WTC11 (cell line): ENCODE data around the gene C15orf39. TPM values are rescaled to one million over a fixed set of nuclear protein-coding genes. Genes with fewer than 3 reads are reported as not detected.
A peak's percentile ranks its signal among the peaks of the same experiment; 100 is the strongest.

ENCODE experiments used
- JUN ChIP-seq: sonication (generic); formaldehyde crosslinking; IDR thresholded peaks from 2 replicates; pipeline ENCODE4 v1.8.0; 2023; ENCODE audit warnings: mild to moderate bottlenecking, missing genetic modification reagents
- KAT7 ChIP-seq: sonication (generic); formaldehyde crosslinking; IDR thresholded peaks from 2 replicates; pipeline ENCODE4 v1.8.1; 2023; ENCODE audit warnings: missing genetic modification reagents, mild to moderate bottlenecking, borderline replicate concordance
- MXD4 ChIP-seq: fragments of 250-450 bp; sonication (Bioruptor Pico); IDR thresholded peaks from 2 replicates; pipeline ENCODE4 v1.8.0; 2021; ENCODE audit warnings: mild to moderate bottlenecking, moderate library complexity, borderline replicate concordance
- SP1 ChIP-seq: sonication (generic); formaldehyde crosslinking; conservative IDR thresholded peaks from 2 replicates; pipeline ENCODE4 v1.8.1; 2022; ENCODE audit warnings: missing genetic modification reagents
- ZNF219 ChIP-seq: sonication (generic); formaldehyde crosslinking; IDR thresholded peaks from 2 replicates; pipeline ENCODE4 v1.8.0; 2023; ENCODE audit warnings: missing genetic modification reagents, mild to moderate bottlenecking, borderline replicate concordance
- ZNF263 ChIP-seq: sonication (generic); formaldehyde crosslinking; IDR thresholded peaks from 2 replicates; pipeline ENCODE4 v1.8.1; 2022; ENCODE audit warnings: low read depth, mild to moderate bottlenecking, moderate library complexity, missing genetic modification reagents
- ZNF396 ChIP-seq: fragments of 250-450 bp; sonication (Bioruptor Pico); IDR thresholded peaks from 2 replicates; pipeline ENCODE4 v1.8.0; 2021; ENCODE audit warnings: mild to moderate bottlenecking, moderate library complexity, borderline replicate concordance
- total RNA-seq: library from RNA; stranded (reverse); gene quantifications from 3 replicates; pipeline ENCODE4 v1.2.3, GENCODE V29; 2021
- TF ChIP-seq, protein P1 (sequence below): sonication (generic); formaldehyde crosslinking; IDR thresholded peaks from 2 replicates; pipeline ENCODE4 v1.8.0; 2023; ENCODE audit warnings: missing genetic modification reagents, mild to moderate bottlenecking, borderline replicate concordance
- TF ChIP-seq, protein P2 (sequence below): sonication (generic); formaldehyde crosslinking; IDR thresholded peaks from 2 replicates; pipeline ENCODE4 v1.8.1; 2023; ENCODE audit warnings: mild to moderate bottlenecking, missing genetic modification reagents
- TF ChIP-seq, protein P3 (sequence below): fragments of 250-450 bp; sonication (Bioruptor Pico); IDR thresholded peaks from 2 replicates; pipeline ENCODE4 v1.9.0; 2021; ENCODE audit warnings: mild to moderate bottlenecking
- TF ChIP-seq, protein P4 (sequence below): sonication (generic); formaldehyde crosslinking; IDR thresholded peaks from 2 replicates; pipeline ENCODE4 v1.8.0; 2022; ENCODE audit warnings: mild to moderate bottlenecking, missing genetic modification reagents
- TF ChIP-seq, protein P5 (sequence below): fragments of 200-600 bp; IDR thresholded peaks from 2 replicates; pipeline ENCODE4 v1.8.0; 2022; ENCODE audit warnings: antibody characterized with exemption
- TF ChIP-seq, protein P6 (sequence below): sonication (generic); formaldehyde crosslinking; IDR thresholded peaks from 2 replicates; pipeline ENCODE4 v1.8.1; 2022; ENCODE audit warnings: low read depth, mild to moderate bottlenecking, moderate library complexity, missing genetic modification reagents, borderline replicate concordance
- TF ChIP-seq, protein P7 (sequence below): sonication (generic); formaldehyde crosslinking; IDR thresholded peaks from 2 replicates; pipeline ENCODE4 v1.8.1; 2023; ENCODE audit warnings: mild to moderate bottlenecking, missing genetic modification reagents, borderline replicate concordance
- TF ChIP-seq, protein P8 (sequence below): sonication (generic); formaldehyde crosslinking; IDR thresholded peaks from 2 replicates; pipeline ENCODE4 v1.8.0; 2022; ENCODE audit warnings: mild to moderate bottlenecking, missing genetic modification reagents

The C15orf39 gene
- total RNA-seq, 1 experiment from 2014 or later: 52.8 TPM

DNA sequence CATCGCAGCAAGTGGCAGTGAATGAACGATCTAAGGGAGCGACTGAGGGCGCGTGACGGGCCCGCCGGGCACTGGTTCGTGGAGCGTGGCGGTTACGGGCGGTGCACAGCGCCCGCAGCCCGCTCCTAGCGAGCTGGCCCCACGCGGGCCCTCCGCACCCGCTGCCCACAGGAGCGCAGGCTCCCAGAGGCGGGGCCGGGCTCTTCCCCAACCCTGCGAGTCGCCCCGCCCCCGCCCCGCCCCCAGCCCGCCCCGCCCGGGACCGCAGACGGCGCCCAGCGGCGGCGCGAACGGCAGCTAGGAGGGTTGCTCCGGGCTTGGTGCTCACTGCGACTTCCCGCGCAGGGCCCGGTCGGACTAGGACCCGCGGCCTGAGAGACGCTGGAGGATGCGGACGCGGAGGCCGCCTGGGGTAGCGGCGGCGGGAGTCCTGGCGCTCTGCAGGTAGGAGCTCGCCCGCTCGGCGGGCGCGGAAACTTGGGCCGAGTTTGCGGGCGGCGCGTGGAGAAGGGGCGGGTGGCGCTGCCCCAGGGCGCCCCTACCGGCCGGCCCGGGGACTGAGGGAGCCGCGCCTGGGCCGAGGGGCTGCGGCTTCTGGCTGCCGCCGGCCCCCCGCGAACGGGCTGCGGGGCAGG is at the start of gene C15orf39 (continued):
- TF ChIP-seq, protein P1, sequence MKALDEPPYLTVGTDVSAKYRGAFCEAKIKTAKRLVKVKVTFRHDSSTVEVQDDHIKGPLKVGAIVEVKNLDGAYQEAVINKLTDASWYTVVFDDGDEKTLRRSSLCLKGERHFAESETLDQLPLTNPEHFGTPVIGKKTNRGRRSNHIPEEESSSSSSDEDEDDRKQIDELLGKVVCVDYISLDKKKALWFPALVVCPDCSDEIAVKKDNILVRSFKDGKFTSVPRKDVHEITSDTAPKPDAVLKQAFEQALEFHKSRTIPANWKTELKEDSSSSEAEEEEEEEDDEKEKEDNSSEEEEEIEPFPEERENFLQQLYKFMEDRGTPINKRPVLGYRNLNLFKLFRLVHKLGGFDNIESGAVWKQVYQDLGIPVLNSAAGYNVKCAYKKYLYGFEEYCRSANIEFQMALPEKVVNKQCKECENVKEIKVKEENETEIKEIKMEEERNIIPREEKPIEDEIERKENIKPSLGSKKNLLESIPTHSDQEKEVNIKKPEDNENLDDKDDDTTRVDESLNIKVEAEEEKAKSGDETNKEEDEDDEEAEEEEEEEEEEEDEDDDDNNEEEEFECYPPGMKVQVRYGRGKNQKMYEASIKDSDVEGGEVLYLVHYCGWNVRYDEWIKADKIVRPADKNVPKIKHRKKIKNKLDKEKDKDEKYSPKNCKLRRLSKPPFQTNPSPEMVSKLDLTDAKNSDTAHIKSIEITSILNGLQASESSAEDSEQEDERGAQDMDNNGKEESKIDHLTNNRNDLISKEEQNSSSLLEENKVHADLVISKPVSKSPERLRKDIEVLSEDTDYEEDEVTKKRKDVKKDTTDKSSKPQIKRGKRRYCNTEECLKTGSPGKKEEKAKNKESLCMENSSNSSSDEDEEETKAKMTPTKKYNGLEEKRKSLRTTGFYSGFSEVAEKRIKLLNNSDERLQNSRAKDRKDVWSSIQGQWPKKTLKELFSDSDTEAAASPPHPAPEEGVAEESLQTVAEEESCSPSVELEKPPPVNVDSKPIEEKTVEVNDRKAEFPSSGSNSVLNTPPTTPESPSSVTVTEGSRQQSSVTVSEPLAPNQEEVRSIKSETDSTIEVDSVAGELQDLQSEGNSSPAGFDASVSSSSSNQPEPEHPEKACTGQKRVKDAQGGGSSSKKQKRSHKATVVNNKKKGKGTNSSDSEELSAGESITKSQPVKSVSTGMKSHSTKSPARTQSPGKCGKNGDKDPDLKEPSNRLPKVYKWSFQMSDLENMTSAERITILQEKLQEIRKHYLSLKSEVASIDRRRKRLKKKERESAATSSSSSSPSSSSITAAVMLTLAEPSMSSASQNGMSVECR (CRISPR knock-in tag): 0 out of 2 replicates have a peak, but pooled peaks have one; percentile 11
- peak; percentile 79 for TF ChIP-seq SP1
- no peak for TF ChIP-seq ZNF396 (CRISPR knock-in tag)
- TF ChIP-seq KAT7 (CRISPR knock-in tag): 0 out of 2 replicates have a peak, but pooled peaks have one; percentile 18
- TF ChIP-seq, protein P2, sequence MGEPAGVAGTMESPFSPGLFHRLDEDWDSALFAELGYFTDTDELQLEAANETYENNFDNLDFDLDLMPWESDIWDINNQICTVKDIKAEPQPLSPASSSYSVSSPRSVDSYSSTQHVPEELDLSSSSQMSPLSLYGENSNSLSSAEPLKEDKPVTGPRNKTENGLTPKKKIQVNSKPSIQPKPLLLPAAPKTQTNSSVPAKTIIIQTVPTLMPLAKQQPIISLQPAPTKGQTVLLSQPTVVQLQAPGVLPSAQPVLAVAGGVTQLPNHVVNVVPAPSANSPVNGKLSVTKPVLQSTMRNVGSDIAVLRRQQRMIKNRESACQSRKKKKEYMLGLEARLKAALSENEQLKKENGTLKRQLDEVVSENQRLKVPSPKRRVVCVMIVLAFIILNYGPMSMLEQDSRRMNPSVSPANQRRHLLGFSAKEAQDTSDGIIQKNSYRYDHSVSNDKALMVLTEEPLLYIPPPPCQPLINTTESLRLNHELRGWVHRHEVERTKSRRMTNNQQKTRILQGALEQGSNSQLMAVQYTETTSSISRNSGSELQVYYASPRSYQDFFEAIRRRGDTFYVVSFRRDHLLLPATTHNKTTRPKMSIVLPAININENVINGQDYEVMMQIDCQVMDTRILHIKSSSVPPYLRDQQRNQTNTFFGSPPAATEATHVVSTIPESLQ (CRISPR knock-in tag): no peak
- TF ChIP-seq JUN (CRISPR knock-in tag): no peak; the same call in 1 of the 2 replicates
- no peak for TF ChIP-seq MXD4 (CRISPR knock-in tag)
- TF ChIP-seq, protein P3, sequence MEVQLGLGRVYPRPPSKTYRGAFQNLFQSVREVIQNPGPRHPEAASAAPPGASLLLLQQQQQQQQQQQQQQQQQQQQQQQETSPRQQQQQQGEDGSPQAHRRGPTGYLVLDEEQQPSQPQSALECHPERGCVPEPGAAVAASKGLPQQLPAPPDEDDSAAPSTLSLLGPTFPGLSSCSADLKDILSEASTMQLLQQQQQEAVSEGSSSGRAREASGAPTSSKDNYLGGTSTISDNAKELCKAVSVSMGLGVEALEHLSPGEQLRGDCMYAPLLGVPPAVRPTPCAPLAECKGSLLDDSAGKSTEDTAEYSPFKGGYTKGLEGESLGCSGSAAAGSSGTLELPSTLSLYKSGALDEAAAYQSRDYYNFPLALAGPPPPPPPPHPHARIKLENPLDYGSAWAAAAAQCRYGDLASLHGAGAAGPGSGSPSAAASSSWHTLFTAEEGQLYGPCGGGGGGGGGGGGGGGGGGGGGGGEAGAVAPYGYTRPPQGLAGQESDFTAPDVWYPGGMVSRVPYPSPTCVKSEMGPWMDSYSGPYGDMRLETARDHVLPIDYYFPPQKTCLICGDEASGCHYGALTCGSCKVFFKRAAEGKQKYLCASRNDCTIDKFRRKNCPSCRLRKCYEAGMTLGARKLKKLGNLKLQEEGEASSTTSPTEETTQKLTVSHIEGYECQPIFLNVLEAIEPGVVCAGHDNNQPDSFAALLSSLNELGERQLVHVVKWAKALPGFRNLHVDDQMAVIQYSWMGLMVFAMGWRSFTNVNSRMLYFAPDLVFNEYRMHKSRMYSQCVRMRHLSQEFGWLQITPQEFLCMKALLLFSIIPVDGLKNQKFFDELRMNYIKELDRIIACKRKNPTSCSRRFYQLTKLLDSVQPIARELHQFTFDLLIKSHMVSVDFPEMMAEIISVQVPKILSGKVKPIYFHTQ (CRISPR knock-in tag): no peak
- TF ChIP-seq, protein P4, sequence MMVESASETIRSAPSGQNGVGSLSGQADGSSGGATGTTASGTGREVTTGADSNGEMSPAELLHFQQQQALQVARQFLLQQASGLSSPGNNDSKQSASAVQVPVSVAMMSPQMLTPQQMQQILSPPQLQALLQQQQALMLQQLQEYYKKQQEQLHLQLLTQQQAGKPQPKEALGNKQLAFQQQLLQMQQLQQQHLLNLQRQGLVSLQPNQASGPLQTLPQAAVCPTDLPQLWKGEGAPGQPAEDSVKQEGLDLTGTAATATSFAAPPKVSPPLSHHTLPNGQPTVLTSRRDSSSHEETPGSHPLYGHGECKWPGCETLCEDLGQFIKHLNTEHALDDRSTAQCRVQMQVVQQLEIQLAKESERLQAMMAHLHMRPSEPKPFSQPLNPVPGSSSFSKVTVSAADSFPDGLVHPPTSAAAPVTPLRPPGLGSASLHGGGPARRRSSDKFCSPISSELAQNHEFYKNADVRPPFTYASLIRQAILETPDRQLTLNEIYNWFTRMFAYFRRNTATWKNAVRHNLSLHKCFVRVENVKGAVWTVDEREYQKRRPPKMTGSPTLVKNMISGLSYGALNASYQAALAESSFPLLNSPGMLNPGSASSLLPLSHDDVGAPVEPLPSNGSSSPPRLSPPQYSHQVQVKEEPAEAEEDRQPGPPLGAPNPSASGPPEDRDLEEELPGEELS (CRISPR knock-in tag): no peak
- TF ChIP-seq, protein P5, sequence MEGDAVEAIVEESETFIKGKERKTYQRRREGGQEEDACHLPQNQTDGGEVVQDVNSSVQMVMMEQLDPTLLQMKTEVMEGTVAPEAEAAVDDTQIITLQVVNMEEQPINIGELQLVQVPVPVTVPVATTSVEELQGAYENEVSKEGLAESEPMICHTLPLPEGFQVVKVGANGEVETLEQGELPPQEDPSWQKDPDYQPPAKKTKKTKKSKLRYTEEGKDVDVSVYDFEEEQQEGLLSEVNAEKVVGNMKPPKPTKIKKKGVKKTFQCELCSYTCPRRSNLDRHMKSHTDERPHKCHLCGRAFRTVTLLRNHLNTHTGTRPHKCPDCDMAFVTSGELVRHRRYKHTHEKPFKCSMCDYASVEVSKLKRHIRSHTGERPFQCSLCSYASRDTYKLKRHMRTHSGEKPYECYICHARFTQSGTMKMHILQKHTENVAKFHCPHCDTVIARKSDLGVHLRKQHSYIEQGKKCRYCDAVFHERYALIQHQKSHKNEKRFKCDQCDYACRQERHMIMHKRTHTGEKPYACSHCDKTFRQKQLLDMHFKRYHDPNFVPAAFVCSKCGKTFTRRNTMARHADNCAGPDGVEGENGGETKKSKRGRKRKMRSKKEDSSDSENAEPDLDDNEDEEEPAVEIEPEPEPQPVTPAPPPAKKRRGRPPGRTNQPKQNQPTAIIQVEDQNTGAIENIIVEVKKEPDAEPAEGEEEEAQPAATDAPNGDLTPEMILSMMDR: peak; percentile 92
- TF ChIP-seq, protein P6, sequence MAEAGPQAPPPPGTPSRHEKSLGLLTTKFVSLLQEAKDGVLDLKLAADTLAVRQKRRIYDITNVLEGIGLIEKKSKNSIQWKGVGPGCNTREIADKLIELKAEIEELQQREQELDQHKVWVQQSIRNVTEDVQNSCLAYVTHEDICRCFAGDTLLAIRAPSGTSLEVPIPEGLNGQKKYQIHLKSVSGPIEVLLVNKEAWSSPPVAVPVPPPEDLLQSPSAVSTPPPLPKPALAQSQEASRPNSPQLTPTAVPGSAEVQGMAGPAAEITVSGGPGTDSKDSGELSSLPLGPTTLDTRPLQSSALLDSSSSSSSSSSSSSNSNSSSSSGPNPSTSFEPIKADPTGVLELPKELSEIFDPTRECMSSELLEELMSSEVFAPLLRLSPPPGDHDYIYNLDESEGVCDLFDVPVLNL (CRISPR knock-in tag): peak; percentile 53; the same call in 1 of the 2 replicates
- TF ChIP-seq ZNF219 (CRISPR knock-in tag): no peak
- TF ChIP-seq, protein P7, sequence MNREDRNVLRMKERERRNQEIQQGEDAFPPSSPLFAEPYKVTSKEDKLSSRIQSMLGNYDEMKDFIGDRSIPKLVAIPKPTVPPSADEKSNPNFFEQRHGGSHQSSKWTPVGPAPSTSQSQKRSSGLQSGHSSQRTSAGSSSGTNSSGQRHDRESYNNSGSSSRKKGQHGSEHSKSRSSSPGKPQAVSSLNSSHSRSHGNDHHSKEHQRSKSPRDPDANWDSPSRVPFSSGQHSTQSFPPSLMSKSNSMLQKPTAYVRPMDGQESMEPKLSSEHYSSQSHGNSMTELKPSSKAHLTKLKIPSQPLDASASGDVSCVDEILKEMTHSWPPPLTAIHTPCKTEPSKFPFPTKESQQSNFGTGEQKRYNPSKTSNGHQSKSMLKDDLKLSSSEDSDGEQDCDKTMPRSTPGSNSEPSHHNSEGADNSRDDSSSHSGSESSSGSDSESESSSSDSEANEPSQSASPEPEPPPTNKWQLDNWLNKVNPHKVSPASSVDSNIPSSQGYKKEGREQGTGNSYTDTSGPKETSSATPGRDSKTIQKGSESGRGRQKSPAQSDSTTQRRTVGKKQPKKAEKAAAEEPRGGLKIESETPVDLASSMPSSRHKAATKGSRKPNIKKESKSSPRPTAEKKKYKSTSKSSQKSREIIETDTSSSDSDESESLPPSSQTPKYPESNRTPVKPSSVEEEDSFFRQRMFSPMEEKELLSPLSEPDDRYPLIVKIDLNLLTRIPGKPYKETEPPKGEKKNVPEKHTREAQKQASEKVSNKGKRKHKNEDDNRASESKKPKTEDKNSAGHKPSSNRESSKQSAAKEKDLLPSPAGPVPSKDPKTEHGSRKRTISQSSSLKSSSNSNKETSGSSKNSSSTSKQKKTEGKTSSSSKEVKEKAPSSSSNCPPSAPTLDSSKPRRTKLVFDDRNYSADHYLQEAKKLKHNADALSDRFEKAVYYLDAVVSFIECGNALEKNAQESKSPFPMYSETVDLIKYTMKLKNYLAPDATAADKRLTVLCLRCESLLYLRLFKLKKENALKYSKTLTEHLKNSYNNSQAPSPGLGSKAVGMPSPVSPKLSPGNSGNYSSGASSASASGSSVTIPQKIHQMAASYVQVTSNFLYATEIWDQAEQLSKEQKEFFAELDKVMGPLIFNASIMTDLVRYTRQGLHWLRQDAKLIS (CRISPR knock-in tag): no peak
- TF ChIP-seq, protein P8, sequence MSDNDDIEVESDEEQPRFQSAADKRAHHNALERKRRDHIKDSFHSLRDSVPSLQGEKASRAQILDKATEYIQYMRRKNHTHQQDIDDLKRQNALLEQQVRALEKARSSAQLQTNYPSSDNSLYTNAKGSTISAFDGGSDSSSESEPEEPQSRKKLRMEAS (CRISPR knock-in tag): no peak
- TF ChIP-seq ZNF263 (CRISPR knock-in tag): no peak
